Measurements from ENCODE around the gene ATF6. TPM values are rescaled to one million over a fixed set of nuclear protein-coding genes. Genes with fewer than 3 reads are reported as not detected.

The ATF6 gene
- total and polyA plus RNA-seq, 2 donors (not counting 1 experiment from before 2014, with no cell fraction given) = 5.7 to 26.6 TPM

DNA sequence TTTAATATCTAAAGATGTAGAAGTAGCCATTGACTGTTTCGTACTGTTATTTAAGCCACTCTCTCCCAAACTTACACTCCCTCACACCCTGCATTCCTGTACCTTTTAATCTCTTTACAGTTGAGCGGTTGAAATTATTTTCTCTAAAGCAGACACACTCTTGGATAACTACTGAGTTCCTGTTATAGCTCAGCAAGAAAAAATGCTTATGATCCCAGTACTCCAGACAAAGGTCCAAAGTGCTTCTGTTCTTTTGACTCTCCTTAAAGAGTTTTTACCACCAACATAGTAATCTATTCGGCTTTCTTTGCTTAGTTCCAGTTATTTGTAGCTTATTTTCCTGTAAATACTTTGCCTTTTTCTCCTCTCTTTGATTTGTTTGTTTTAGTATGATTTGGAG, 100.1 kb downstream of the ATF6 start:
- no peak overlapping the region for H3K27ac Mint-ChIP-seq
- Histone ChIP-seq H4K20me1 (ENCODE audit: control insufficient read depth, insufficient read depth, low read length, poor library complexity, severe bottlenecking) (no peaks in the 10 kb centered on the region), H3K27ac (ENCODE audit: low read length in 2 of 2) (no peak overlapping the region), H3K9ac (ENCODE audit: low read length) (no peak overlapping the region), H3K27me3 (replicated peaks in 1 of 4; ENCODE audit: control extremely low read depth in 1 of 4, control insufficient read depth in 3 of 4, insufficient read depth in 4 of 4, low read length in 3 of 4) (no peaks in the 10 kb centered on the region), H2AFZ (ENCODE audit: insufficient read depth, low read depth, low read length, poor library complexity, severe bottlenecking) (no peak overlapping the region), H3K4me3 (ENCODE audit: control extremely low read depth in 1 of 5, extremely low read depth in 1 of 5, insufficient read depth in 1 of 5, low read depth in 2 of 5, low read length in 4 of 5) (no peak overlapping the region), H3K79me2 (ENCODE audit: control insufficient read depth, insufficient read depth, low read length) (no peaks in the 10 kb centered on the region), H3K4me2 (replicated peaks; ENCODE audit: low read depth, low read length, poor library complexity, severe bottlenecking) (no peak overlapping the region), H3K36me3 (replicated peaks in 1 of 2; ENCODE audit: control extremely low read depth in 1 of 2, control insufficient read depth in 1 of 2, extremely low read depth in 1 of 2, insufficient read depth in 2 of 2, low read length in 1 of 2) (peaks cover 12 to 22% of the 10 kb centered on the region in 2 experiments), H3K4me1 (ENCODE audit: control insufficient read depth in 2 of 2, insufficient read depth in 2 of 2, low read length in 2 of 2) (no peaks in the 10 kb centered on the region), H3K9me3 (ENCODE audit: control extremely low read depth in 1 of 3, control insufficient read depth in 2 of 3, insufficient read depth in 1 of 3, low read length in 2 of 3) (no peaks in the 10 kb centered on the region)
- H3K27me3 Mint-ChIP-seq = no peaks in the 10 kb centered on the region
- no peak for ATAC-seq (ENCODE audit: low read depth)
- intact Hi-C loops (cut with micrococcal nuclease) = no loop called here
- H3K4me3 Mint-ChIP-seq = no peak overlapping the region
- ChIA-PET POLR2A (interaction anchor here (0.6 kb wide), 1 partner anchor 455 kb away, joined by 4 read pairs; no protein-coding TSS in a partner anchor), CTCF (no interaction called here)
- DNase-seq = no peak
- no CpG with 5 or more reads among the region's 3 CpGs for WGBS (ENCODE audit: insufficient coverage)
- H3K4me1 Mint-ChIP-seq = no peaks in the 10 kb centered on the region
- no peak for TF ChIP-seq EZH2 (IDR thresholded peaks at IDR 0.05; ENCODE audit: borderline replicate concordance, insufficient read depth, low read depth, low read length, poor library complexity, severe bottlenecking)
- TF ChIP-seq, protein P1, sequence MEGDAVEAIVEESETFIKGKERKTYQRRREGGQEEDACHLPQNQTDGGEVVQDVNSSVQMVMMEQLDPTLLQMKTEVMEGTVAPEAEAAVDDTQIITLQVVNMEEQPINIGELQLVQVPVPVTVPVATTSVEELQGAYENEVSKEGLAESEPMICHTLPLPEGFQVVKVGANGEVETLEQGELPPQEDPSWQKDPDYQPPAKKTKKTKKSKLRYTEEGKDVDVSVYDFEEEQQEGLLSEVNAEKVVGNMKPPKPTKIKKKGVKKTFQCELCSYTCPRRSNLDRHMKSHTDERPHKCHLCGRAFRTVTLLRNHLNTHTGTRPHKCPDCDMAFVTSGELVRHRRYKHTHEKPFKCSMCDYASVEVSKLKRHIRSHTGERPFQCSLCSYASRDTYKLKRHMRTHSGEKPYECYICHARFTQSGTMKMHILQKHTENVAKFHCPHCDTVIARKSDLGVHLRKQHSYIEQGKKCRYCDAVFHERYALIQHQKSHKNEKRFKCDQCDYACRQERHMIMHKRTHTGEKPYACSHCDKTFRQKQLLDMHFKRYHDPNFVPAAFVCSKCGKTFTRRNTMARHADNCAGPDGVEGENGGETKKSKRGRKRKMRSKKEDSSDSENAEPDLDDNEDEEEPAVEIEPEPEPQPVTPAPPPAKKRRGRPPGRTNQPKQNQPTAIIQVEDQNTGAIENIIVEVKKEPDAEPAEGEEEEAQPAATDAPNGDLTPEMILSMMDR (IDR thresholded peaks at IDR 0.05) = no peak
- no peaks in the 10 kb centered on the region for H3K9me3 Mint-ChIP-seq (ENCODE audit: insufficient read depth)

DNA sequence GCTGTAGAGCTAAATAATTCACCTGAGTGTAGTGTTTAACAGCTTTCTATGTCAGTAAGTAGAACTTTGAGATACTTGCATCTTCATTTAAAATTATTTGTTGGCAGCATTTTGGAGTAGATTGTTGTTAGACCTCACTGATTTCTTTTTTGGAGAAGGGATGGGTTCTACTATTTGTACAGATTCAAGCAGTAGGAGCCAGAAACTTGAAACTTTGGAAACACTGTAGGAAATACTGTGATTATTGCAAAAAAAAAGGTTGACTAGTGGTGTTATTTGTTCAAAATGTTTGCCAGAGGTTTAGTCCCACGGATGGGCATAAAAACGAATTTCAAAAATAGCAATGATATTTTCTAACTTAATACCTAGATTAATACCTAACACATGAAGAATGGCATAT, 102.7 kb downstream of the ATF6 start:
- WGBS (ENCODE audit: insufficient coverage) = no CpG with 5 or more reads among the region's 2 CpGs
- DNase-seq = no peak
- intact Hi-C loops (cut with micrococcal nuclease) = no loop called here

More for the DNA sequence above, 102.7 kb downstream of the ATF6 start:
- no peak for ATAC-seq (ENCODE audit: low read depth)
- ChIA-PET POLR2A (no interaction called here), CTCF (no interaction called here)
- Histone ChIP-seq H3K36me3 (replicated peaks in 1 of 2; ENCODE audit: control extremely low read depth in 1 of 2, control insufficient read depth in 1 of 2, extremely low read depth in 1 of 2, insufficient read depth in 2 of 2, low read length in 1 of 2) (peaks cover 6 to 15% of the 10 kb centered on the region in 2 experiments), H3K4me2 (replicated peaks; ENCODE audit: low read depth, low read length, poor library complexity, severe bottlenecking) (no peak overlapping the region), H3K27me3 (replicated peaks in 1 of 4; ENCODE audit: control extremely low read depth in 1 of 4, control insufficient read depth in 3 of 4, insufficient read depth in 4 of 4, low read length in 3 of 4) (no peaks in the 10 kb centered on the region), H3K4me1 (ENCODE audit: control insufficient read depth in 2 of 2, insufficient read depth in 2 of 2, low read length in 2 of 2) (no peaks in the 10 kb centered on the region), H2AFZ (ENCODE audit: insufficient read depth, low read depth, low read length, poor library complexity, severe bottlenecking) (no peak overlapping the region), H3K27ac (ENCODE audit: low read length in 2 of 2) (no peak overlapping the region), H3K9ac (ENCODE audit: low read length) (no peak overlapping the region), H3K4me3 (ENCODE audit: control extremely low read depth in 1 of 5, extremely low read depth in 1 of 5, insufficient read depth in 1 of 5, low read depth in 2 of 5, low read length in 4 of 5) (no peak overlapping the region), H3K9me3 (ENCODE audit: control extremely low read depth in 1 of 3, control insufficient read depth in 2 of 3, insufficient read depth in 1 of 3, low read length in 2 of 3) (no peaks in the 10 kb centered on the region), H3K79me2 (ENCODE audit: control insufficient read depth, insufficient read depth, low read length) (no peaks in the 10 kb centered on the region), H4K20me1 (ENCODE audit: control insufficient read depth, insufficient read depth, low read length, poor library complexity, severe bottlenecking) (no peaks in the 10 kb centered on the region)
- Mint-ChIP-seq H3K27me3 (no peaks in the 10 kb centered on the region), H3K4me1 (no peaks in the 10 kb centered on the region), H3K4me3 (no peak overlapping the region), H3K27ac (no peak overlapping the region), H3K9me3 (ENCODE audit: insufficient read depth) (no peaks in the 10 kb centered on the region)
- TF ChIP-seq, protein P1 (IDR thresholded peaks at IDR 0.05) = no peak
- TF ChIP-seq EZH2 (IDR thresholded peaks at IDR 0.05; ENCODE audit: borderline replicate concordance, insufficient read depth, low read depth, low read length, poor library complexity, severe bottlenecking) = no peak
